SU-DHL-6 (cell line): ENCODE data around the gene HCRT.
A peak's percentile ranks its signal among the peaks of the same experiment; 100 is the strongest.

Source experiments
- H2AFZ ChIP-seq: fragments of 200-600 bp; sonication (generic); 2 replicates; pipeline ENCODE4 v1.6.1; 2014; ENCODE audit warnings: low read depth, mild to moderate bottlenecking, moderate library complexity, mixed read lengths, antibody characterized with exemption, low read length; ENCODE audit not compliant: severe bottlenecking
- H3F3A ChIP-seq: fragments of 200-600 bp; shearing (Covaris generic); 2 replicates; pipeline ENCODE4 v1.6.0; 2016; ENCODE audit warnings: antibody characterized with exemption, mild to moderate bottlenecking; ENCODE audit not compliant: insufficient read depth
- H3K27ac ChIP-seq: fragments of 200-600 bp; sonication (generic); 2 replicates; pipeline ENCODE4 v1.5.1; 2016; ENCODE audit warnings: low read depth, mild to moderate bottlenecking, low read length, moderate library complexity, mixed read lengths
- H3K27me3 ChIP-seq: fragments of 200-600 bp; sonication (generic), shearing (Covaris generic); 2 replicates; pipeline ENCODE4 v1.6.0; 2014; ENCODE audit warnings: mild to moderate bottlenecking, low read length
- H3K36me3 ChIP-seq: fragments of 200-600 bp; sonication (generic); 2 replicates; pipeline ENCODE4 v1.6.1; 2014; ENCODE audit warnings: mild to moderate bottlenecking, low read length, mixed read lengths
- H3K4me2 ChIP-seq: fragments of 300-600, 200-600 bp; shearing (Covaris generic), sonication (generic); 2 replicates; pipeline ENCODE4 v1.6.0; 2014; ENCODE audit warnings: low read length, low read depth, mild to moderate bottlenecking; ENCODE audit not compliant: poor library complexity, severe bottlenecking
- H3K4me3 ChIP-seq: fragments of 200-600 bp; sonication (generic); 2 replicates; pipeline ENCODE4 v1.5.1; 2014; ENCODE audit warnings: antibody characterized with exemption, low read length, mild to moderate bottlenecking, mixed read lengths; ENCODE audit not compliant: insufficient read depth, poor library complexity, severe bottlenecking
- H3K79me2 ChIP-seq: fragments of 200-600 bp; sonication (generic); 2 replicates; pipeline ENCODE4 v1.6.1; 2014; ENCODE audit warnings: mild to moderate bottlenecking, low read length, moderate library complexity; ENCODE audit not compliant: insufficient read depth
- H3K9ac ChIP-seq: fragments of 200-600 bp; sonication (generic); 2 replicates; pipeline ENCODE4 v1.7.0; 2014; ENCODE audit warnings: mild to moderate bottlenecking, low read length
- H3K9me2 ChIP-seq: fragments of 200-600 bp; sonication (generic); replicated peaks from 2 replicates; pipeline ENCODE4 v1.6.1; 2014; ENCODE audit warnings: low read length; ENCODE audit not compliant: insufficient read depth
- H3K9me3 ChIP-seq: fragments of 200-600 bp; sonication (generic); 2 replicates; pipeline ENCODE4 v1.6.1; 2014; ENCODE audit warnings: low read length, mixed read lengths; ENCODE audit not compliant: insufficient read depth
- H4K20me1 ChIP-seq: fragments of 200-600 bp; sonication (generic); 2 replicates; pipeline ENCODE4 v1.6.1; 2014; ENCODE audit warnings: low read depth, mild to moderate bottlenecking, antibody characterized with exemption, low read length, moderate library complexity, mixed read lengths
- EZH2phosphoT487 ChIP-seq: fragments of 200-600 bp; sonication (generic), shearing (Covaris generic); conservative IDR thresholded peaks from 2 replicates; pipeline ENCODE4 v1.6.1; 2018; ENCODE audit warnings: mild to moderate bottlenecking, antibody characterized with exemption, low read length, moderate library complexity, mixed read lengths
- TF ChIP-seq, protein P1 (sequence below): fragments of 200-600 bp; sonication (generic); IDR thresholded peaks from one replicate; pipeline ENCODE4 v1.5.1; 2017; ENCODE audit warnings: antibody characterized with exemption, mild to moderate bottlenecking, low read length, moderate library complexity; ENCODE audit not compliant: insufficient read depth, poor library complexity, severe bottlenecking

The HCRT gene

DNA sequence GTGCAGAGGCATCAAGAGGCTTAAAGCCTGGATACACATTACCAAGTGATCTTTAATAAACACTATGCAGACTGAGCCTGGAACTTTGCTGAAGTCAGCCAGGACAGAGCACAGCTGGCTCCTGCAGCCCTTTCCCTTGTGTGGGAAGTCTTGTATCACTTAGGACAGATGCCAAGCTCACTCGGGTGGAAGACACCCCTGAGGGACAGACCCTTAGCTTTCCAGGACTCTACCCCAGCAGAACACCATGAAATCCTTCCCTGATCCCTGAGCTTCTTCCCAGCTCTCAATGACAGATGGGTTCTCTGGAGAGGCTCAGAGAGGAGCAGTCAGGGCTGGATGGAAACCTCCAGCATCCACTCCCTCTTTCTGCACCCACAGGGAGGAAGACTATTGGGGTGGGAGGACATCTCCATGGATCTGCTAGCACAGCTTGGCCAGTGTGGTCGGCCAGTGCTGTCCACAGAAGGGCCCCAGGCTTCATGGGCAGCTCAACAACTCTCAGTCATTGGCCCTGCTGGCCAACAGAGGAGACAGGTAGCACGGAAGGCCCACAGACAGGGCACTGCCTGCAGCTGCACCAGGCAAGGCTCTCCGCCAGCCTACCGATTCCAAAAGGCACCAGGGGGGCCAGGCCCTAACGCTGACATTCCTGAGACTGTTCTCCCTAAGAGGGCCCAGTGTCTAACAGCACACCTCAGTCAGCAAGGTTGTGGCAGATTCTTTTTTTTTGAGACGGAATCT lies 46.3 kb downstream of the HCRT start:
- H3K9me2 ChIP-seq = no peaks in the 10 kb centered on the region
- H3K27ac ChIP-seq = no peak overlapping the region
- peaks cover 2% of the 10 kb centered on the region; the same call in 1 of the 2 replicates for H4K20me1 ChIP-seq
- no peak overlapping the region for H3K4me3 ChIP-seq
- H3K27me3 ChIP-seq = no peaks in the 10 kb centered on the region
- TF ChIP-seq, protein P1, sequence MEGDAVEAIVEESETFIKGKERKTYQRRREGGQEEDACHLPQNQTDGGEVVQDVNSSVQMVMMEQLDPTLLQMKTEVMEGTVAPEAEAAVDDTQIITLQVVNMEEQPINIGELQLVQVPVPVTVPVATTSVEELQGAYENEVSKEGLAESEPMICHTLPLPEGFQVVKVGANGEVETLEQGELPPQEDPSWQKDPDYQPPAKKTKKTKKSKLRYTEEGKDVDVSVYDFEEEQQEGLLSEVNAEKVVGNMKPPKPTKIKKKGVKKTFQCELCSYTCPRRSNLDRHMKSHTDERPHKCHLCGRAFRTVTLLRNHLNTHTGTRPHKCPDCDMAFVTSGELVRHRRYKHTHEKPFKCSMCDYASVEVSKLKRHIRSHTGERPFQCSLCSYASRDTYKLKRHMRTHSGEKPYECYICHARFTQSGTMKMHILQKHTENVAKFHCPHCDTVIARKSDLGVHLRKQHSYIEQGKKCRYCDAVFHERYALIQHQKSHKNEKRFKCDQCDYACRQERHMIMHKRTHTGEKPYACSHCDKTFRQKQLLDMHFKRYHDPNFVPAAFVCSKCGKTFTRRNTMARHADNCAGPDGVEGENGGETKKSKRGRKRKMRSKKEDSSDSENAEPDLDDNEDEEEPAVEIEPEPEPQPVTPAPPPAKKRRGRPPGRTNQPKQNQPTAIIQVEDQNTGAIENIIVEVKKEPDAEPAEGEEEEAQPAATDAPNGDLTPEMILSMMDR = no peak
- no peak for TF ChIP-seq EZH2phosphoT487
- H2AFZ ChIP-seq = no peak overlapping the region
- peaks cover 7% of the 10 kb centered on the region for H3F3A ChIP-seq
- H3K4me2 ChIP-seq = no peak overlapping the region
- no peaks in the 10 kb centered on the region for H3K9me3 ChIP-seq
- H3K36me3 ChIP-seq = no peaks in the 10 kb centered on the region
- H3K79me2 ChIP-seq = peaks cover 82% of the 10 kb centered on the region
- H3K9ac ChIP-seq = no peak overlapping the region

DNA sequence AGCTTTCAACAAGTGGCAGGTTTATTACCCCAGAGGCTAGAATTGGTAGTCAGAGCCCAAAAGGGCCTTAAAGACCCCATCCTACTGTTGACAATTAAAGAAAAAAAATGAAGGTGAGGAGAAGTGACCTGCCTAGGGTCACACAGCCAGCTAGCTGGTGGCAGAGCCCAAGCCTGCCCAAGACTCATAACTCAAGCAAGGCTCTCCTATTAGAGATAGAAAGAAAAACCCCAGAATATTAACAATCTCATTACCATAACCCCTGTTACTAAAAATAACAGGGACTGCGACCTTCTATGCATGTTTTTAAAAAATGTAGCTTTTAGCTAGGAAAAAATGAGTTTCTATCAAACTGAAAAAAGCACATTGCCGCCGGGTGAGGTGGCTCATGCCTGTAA lies 48.6 kb downstream of the HCRT start:
- no peak overlapping the region for H3K4me2 ChIP-seq
- no peak for TF ChIP-seq EZH2phosphoT487
- TF ChIP-seq, protein P1 = no peak
- no peak overlapping the region for H3K9ac ChIP-seq
- H3K27me3 ChIP-seq = no peaks in the 10 kb centered on the region
- no peak overlapping the region for H3K4me3 ChIP-seq
- no peaks in the 10 kb centered on the region for H3K9me3 ChIP-seq
- H3K79me2 ChIP-seq = peaks cover 75% of the 10 kb centered on the region
- H3K36me3 ChIP-seq = no peaks in the 10 kb centered on the region
- H3K27ac ChIP-seq = no peak overlapping the region
- peaks cover 13% of the 10 kb centered on the region; the same call in 1 of the 2 replicates for H4K20me1 ChIP-seq
- H3K9me2 ChIP-seq = no peaks in the 10 kb centered on the region
- no peak overlapping the region for H2AFZ ChIP-seq
- H3F3A ChIP-seq = peaks cover 24% of the 10 kb centered on the region

DNA sequence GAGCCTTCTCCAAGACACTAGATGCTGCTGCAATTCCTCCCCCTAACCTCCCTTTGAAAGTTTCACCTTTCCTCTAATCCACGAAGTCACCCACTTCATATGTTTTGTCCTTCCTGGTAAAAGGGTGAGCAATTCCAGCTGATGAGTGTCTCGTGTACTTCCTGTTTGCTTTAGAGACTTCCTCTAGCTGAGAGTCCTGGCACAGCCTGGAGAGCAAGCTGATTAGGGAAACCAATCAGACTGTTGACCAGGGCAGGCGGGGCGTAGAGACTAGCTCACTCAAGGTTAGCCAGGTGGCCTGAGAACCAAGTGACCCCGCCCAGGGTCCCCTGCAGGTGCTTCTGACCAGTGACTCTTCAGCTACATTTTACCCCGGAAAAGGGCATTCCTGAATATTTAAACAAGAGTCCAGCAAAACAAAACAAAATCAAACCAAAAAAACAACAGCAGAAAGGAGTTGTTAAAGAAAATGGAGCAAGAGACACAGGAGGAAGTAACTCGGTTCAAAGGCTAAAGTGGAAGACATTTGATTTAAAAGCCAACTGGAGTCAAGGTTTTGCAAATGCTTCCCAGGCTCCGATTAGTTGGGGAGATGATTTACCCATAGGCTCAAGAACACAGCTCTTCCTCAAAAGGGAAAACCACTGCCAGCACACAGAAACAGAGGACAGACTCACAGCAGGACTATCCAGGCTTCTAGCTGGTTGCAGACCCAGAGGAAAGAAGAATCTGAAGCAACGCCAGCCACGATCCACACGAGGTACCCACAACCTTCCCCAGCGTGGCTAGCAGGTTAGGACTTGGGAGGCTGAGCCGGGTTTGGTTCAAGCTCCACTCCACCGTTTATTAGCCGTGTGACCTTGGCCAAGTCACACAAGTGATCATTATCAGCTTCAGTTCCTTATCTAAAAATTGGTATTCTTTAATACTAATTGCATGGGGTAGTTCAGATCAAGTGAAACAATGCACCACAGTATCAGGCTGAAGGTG lies 49.3 kb downstream of the HCRT start:
- H3K36me3 ChIP-seq = no peaks in the 10 kb centered on the region
- TF ChIP-seq, protein P1 = no peak
- no peak for TF ChIP-seq EZH2phosphoT487
- H3K9ac ChIP-seq = no peak overlapping the region
- H3K4me3 ChIP-seq = no peak overlapping the region
- peaks cover 75% of the 10 kb centered on the region for H3K79me2 ChIP-seq
- H3K4me2 ChIP-seq = no peak overlapping the region
- no peaks in the 10 kb centered on the region for H3K9me3 ChIP-seq
- no peaks in the 10 kb centered on the region for H3K27me3 ChIP-seq
- H4K20me1 ChIP-seq = peaks cover 13% of the 10 kb centered on the region; the same call in 1 of the 2 replicates
- no peak overlapping the region for H2AFZ ChIP-seq
- peak overlapping the region; percentile 24; the same call in 1 of the 2 replicates for H3K27ac ChIP-seq
- peaks cover 24% of the 10 kb centered on the region for H3F3A ChIP-seq
- H3K9me2 ChIP-seq = no peaks in the 10 kb centered on the region
